Measurements from ENCODE around the gene GAB1. TPM values are rescaled to one million over a fixed set of nuclear protein-coding genes. Genes with fewer than 3 reads are reported as not detected.

GAB1 gene
- total RNA-seq, 6 experiments from 2014 or later: 6.6 to 8.9 (median 6.9) TPM

- H3K36me3 Mint-ChIP-seq (ENCODE audit: low read depth): no peaks in the 10 kb centered on the region
- DNase-seq: no peak
- peaks cover 19% of the 10 kb centered on the region for H3K4me1 Mint-ChIP-seq (ENCODE audit: low read depth)
- H3K27me3 Mint-ChIP-seq (ENCODE audit: insufficient read depth): peaks cover 2% of the 10 kb centered on the region; the same call in 1 of the 2 replicates
- no peak overlapping the region for H3K4me3 Mint-ChIP-seq
- no peak overlapping the region for H3K27ac Mint-ChIP-seq
- no peak for TF ChIP-seq CTCF (IDR thresholded peaks at IDR 0.05)
- no peaks in the 10 kb centered on the region for H3K9me3 Mint-ChIP-seq
Observed at GRCh38 chr4:143344041-143344440, 7.4 kb downstream of the GAB1 start.

GRCh38 chr4:143344774-143345173 is 8.1 kb downstream of the GAB1 start:
- Mint-ChIP-seq H3K4me3 (no peak overlapping the region), H3K27me3 (ENCODE audit: insufficient read depth) (peaks cover 2% of the 10 kb centered on the region; the same call in 1 of the 2 replicates), H3K4me1 (ENCODE audit: low read depth) (peaks cover 19% of the 10 kb centered on the region), H3K9me3 (no peaks in the 10 kb centered on the region), H3K27ac (no peak overlapping the region), H3K36me3 (ENCODE audit: low read depth) (no peaks in the 10 kb centered on the region)
- TF ChIP-seq CTCF (IDR thresholded peaks at IDR 0.05): no peak
- DNase-seq: no peak

- Mint-ChIP-seq H3K9me3 (no peaks in the 10 kb centered on the region), H3K36me3 (ENCODE audit: low read depth) (no peaks in the 10 kb centered on the region), H3K4me1 (ENCODE audit: low read depth) (peaks cover 19% of the 10 kb centered on the region), H3K27ac (no peak overlapping the region), H3K4me3 (peak overlapping the region; percentile 27), H3K27me3 (ENCODE audit: insufficient read depth) (peaks cover 2% of the 10 kb centered on the region; the same call in 1 of the 2 replicates)
- TF ChIP-seq CTCF (IDR thresholded peaks at IDR 0.05): no peak
- no peak for DNase-seq
Observed at GRCh38 chr4:143345356-143345755, 8.7 kb downstream of the GAB1 start.

- Mint-ChIP-seq H3K4me3 (no peak overlapping the region; the same call in 1 of the 2 replicates), H3K4me1 (ENCODE audit: low read depth) (peaks cover 19% of the 10 kb centered on the region)
Observed at GRCh38 chr4:143346206-143346605, 9.5 kb downstream of the GAB1 start.

GRCh38 chr4:143347484-143348111 is 10.9 kb downstream of the GAB1 start:
- Mint-ChIP-seq H3K4me3 (no peak overlapping the region), H3K36me3 (ENCODE audit: low read depth) (no peaks in the 10 kb centered on the region), H3K4me1 (ENCODE audit: low read depth) (peaks cover 31% of the 10 kb centered on the region), H3K9me3 (no peaks in the 10 kb centered on the region), H3K27me3 (ENCODE audit: insufficient read depth) (peaks cover 2% of the 10 kb centered on the region; the same call in 1 of the 2 replicates), H3K27ac (no peak overlapping the region)
- no peak for DNase-seq
- TF ChIP-seq CTCF (IDR thresholded peaks at IDR 0.05): no peak

More at GRCh38 chr4:143346206-143346605, 9.5 kb downstream of the GAB1 start:
- H3K27ac Mint-ChIP-seq: no peak overlapping the region
- H3K9me3 Mint-ChIP-seq: no peaks in the 10 kb centered on the region
- DNase-seq: no peak
- H3K36me3 Mint-ChIP-seq (ENCODE audit: low read depth): no peaks in the 10 kb centered on the region
- H3K27me3 Mint-ChIP-seq (ENCODE audit: insufficient read depth): peaks cover 2% of the 10 kb centered on the region; the same call in 1 of the 2 replicates
- TF ChIP-seq CTCF (IDR thresholded peaks at IDR 0.05): no peak

Data from HFFc6 (cell line).